Astrocyte of the cerebellum (primary cell): Measurements from ENCODE around the gene NOG.

Experiments
- DNase-seq: peaks from one replicate; pipeline ENCODE4 v3.0.0-alpha.2; 2011; ENCODE audit warnings: low read depth
- H3K4me3 ChIP-seq: 2 replicates; pipeline ENCODE4 v1.5.1; 2011; ENCODE audit warnings: mild to moderate bottlenecking, low read depth, low read length, moderate library complexity
- CTCF ChIP-seq: IDR thresholded peaks from 2 replicates; pipeline ENCODE4 v1.5.1; 2012; ENCODE audit warnings: low read length, low read depth, moderate library complexity, mild to moderate bottlenecking; ENCODE audit errors: missing control alignments
- in situ Hi-C: cut with HindIII; loops from 2 replicates; pipeline ENCODE4 v1.10.0; 2017; ENCODE audit warnings: low sequenced_read_pairs

The NOG gene

GRCh38 chr17:56610321-56610720 lies 16.8 kb downstream of the NOG start:
- no peak overlapping the region for H3K4me3 ChIP-seq
- in situ Hi-C loops, result no loop called here
- TF ChIP-seq CTCF, result no peak
- DNase-seq, result no peak

DNA sequence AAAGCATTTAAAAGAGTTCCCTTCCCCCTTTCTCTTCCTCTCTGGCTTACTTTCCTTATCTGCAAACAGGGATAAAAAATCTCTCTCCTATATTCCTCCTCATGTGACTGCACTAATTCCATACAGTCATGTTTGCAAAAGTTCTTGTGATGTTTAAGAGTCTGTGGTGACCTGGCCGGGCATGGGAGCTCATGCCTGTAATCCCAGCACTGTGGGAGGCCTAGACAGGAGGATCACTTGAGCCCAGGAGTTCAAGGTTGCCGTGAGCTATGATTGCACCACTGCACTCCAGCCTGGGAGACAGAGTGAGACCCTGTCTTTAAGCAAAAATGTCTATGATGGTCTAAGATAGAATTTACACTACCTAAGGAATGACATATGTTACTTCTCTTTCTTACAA lies 19.6 kb downstream of the NOG start:
- no peak overlapping the region for H3K4me3 ChIP-seq
- no peak for DNase-seq
- TF ChIP-seq CTCF, result no peak
- in situ Hi-C loops, result no loop called here

DNA sequence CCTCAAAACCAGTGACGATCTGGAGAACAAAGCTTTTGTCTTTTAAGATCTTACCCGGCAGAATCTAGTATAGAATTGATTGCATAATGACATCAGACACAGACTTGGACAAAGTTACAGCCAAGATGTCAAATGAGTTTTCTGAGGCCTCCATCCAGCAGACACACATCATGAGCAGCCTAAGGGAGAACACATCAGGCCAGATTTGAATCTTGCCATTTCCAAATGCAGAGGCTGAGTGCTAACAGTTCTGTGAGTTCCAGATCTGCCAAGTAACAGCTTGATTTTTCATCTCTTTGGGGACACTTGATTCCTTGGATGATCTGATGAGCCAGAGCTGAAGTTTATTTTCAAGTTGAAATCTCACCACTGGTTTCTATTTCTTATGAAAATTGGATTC lies 21.0 kb downstream of the NOG start:
- in situ Hi-C loops, result no loop called here
- H3K4me3 ChIP-seq, result no peak overlapping the region
- no peak for TF ChIP-seq CTCF
- no peak for DNase-seq

GRCh38 chr17:56616239-56616638 lies 22.7 kb downstream of the NOG start:
- DNase-seq, result no peak
- H3K4me3 ChIP-seq, result no peak overlapping the region
- in situ Hi-C loops, result no loop called here
- TF ChIP-seq CTCF, result no peak

GRCh38 chr17:56623383-56623782 lies 29.9 kb downstream of the NOG start:
- no peak for DNase-seq
- in situ Hi-C loops, result no loop called here
- H3K4me3 ChIP-seq, result no peak overlapping the region
- no peak for TF ChIP-seq CTCF

- DNase-seq, result no peak
- in situ Hi-C loops, result no loop called here
- no peak for TF ChIP-seq CTCF
- no peak overlapping the region for H3K4me3 ChIP-seq
These were observed 30.8 kb downstream of the NOG start for GRCh38 chr17:56624309-56624708.

- H3K4me3 ChIP-seq, result no peak overlapping the region
- no peak for TF ChIP-seq CTCF
- DNase-seq, result no peak
- in situ Hi-C loops, result no loop called here
These were observed 31.4 kb downstream of the NOG start for GRCh38 chr17:56624912-56625311.
